DND-41 (cell line): Measurements from ENCODE around the gene CHRNA9.

ENCODE experiments used
- CTCF ChIP-seq: IDR thresholded peaks from 2 replicates; pipeline ENCODE4 v1.5.1; 2012; ENCODE audit warnings: borderline replicate concordance, low read length, moderate library complexity, mild to moderate bottlenecking; ENCODE audit not compliant: poor library complexity, severe bottlenecking; ENCODE audit errors: extremely low read depth
- EZH2 ChIP-seq: IDR thresholded peaks from 3 replicates; pipeline ENCODE4 v1.6.1; 2012; ENCODE audit warnings: borderline replicate concordance, low read depth, mild to moderate bottlenecking, moderate library complexity, low read length, inconsistent platforms; ENCODE audit not compliant: severe bottlenecking

DNA sequence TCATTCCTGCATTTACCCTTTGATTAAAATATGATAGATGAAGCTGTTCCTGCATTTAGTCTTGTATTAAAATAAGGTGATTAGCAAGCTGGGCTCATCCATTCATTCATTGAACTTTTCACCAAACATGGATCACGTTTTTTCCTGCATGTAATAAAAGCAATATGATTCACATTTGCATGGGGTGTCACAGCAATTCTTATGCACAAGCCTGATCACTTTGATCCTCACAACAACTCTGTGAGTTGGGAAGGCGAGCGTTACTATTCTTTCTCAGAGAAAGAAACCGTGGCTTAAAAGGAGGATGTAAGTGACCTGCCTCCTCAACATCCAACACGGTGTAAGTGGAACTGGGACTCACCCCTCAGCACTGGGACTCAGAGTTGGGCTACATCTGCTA, 20.0 kb downstream of the CHRNA9 start:
- TF ChIP-seq CTCF (no peak), EZH2 (no peak)
